Esophagus muscularis mucosa (tissue), 4 donors: Measurements from ENCODE around the gene PTPRD. TPM values are rescaled to one million over a fixed set of nuclear protein-coding genes. Genes with fewer than 3 reads are reported as not detected.

ENCODE experiments used
- DNase-seq: peaks from one replicate; pipeline ENCODE4 v3.0.0-alpha.2; 2017; ENCODE audit errors: extremely low spot score
- H3K27ac ChIP-seq, 4 donors: fragments of 200-600 bp; sonication (generic); replicated peaks in 1 of 4; 1 replicate in 3 of 4; 2 replicates in 1 of 4; pipeline ENCODE4 v1.5.1; 2016 to 2019; ENCODE audit warnings: mild to moderate bottlenecking in 1 of 4
- H3K27me3 ChIP-seq, 4 donors: fragments of 200-600 bp; sonication (generic); one replicate each; pipeline versions ENCODE4 v1.5.1 to v1.6.0; 2016 to 2019
- H3K36me3 ChIP-seq, 4 donors: fragments of 200-600 bp; sonication (generic); one replicate each; pipeline ENCODE4 v1.5.1; 2016 to 2019
- H3K4me1 ChIP-seq, 4 donors: fragments of 200-600 bp; sonication (generic); one replicate each; pipeline ENCODE4 v1.5.1; 2016 to 2019
- H3K4me3 ChIP-seq, 4 donors: fragments of 200-600 bp; sonication (generic); 1 replicate in 2 of 4; 2 replicates in 2 of 4; pipeline ENCODE4 v1.5.1; 2016 to 2019; ENCODE audit warnings: mild to moderate bottlenecking in 4 of 4, moderate library complexity in 1 of 4
- H3K9me3 ChIP-seq, 4 donors: fragments of 200-600 bp; sonication (generic); 1 replicate in 3 of 4; 2 replicates in 1 of 4; pipeline ENCODE4 v1.5.1; 2016 to 2019
- EP300 ChIP-seq: sonication (generic); formaldehyde crosslinking; IDR thresholded peaks from one replicate; pipeline ENCODE4 v1.6.1; 2017; ENCODE audit warnings: antibody characterized with exemption
- POLR2A ChIP-seq: fragments of 450-650 bp; IDR thresholded peaks from one replicate; pipeline ENCODE4 v1.6.1; 2017; ENCODE audit warnings: antibody characterized with exemption, moderate library complexity, mild to moderate bottlenecking, low read depth
- POLR2AphosphoS5 ChIP-seq, 2 donors: sonication (generic); formaldehyde crosslinking; IDR thresholded peaks; one replicate each; pipeline ENCODE4 v1.6.1; 2017; ENCODE audit warnings: antibody characterized with exemption in 2 of 2
- WGBS: methylation state at CpG from one replicate; pipeline ENCODE4 v1.1.5; 2018; 5-methylcytosine and 5-hydroxymethylcytosine counted together
- intact Hi-C: fragments of 100-400 bp; cut with DNase I; formaldehyde crosslinking; loops from one replicate; pipeline ENCODE4 v1.15.1; 2023
- total RNA-seq, 4 donors: library from RNA; depleted of rRNA; stranded (reverse); fragments of >200 nt; gene quantifications; one replicate each; pipeline versions ENCODE4 v1.1.0 to v1.2.1, GENCODE V29; 2016
- TF ChIP-seq, protein P1 (sequence below), 3 experiments: fragments of 200-600 bp in 2 of 3; fragments of 450-650 bp in 1 of 3; sonication (generic) in 2 of 3; IDR thresholded peaks; one replicate each; pipeline ENCODE4 v1.5.1; 2017 to 2019; ENCODE audit warnings: antibody characterized with exemption in 3 of 3, mild to moderate bottlenecking in 2 of 3, moderate library complexity in 1 of 3

The PTPRD gene
- total RNA-seq, 4 donors from 2014 or later: 4.1 to 6.6 (median 5.0) TPM

DNA sequence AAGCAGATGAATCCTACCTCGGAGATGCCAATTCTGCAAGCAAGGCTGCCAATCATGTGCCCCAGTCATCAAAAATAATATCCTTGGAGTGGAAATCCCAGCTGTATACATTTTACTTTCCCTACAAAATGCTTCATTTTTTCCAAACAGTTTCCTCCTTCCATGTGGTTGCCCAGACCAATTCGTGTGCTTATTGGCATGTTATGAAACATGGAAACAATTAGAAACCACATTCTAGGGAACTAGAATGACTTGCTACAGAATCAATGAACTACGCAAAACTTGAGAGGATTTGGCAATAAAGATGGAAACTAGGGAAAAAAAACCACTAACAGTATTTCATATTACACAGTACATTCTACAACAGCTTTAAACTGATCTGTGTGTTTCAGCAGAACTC is 2228.7 kb downstream of the PTPRD start:
- Histone ChIP-seq H3K4me1 (no peaks in the 10 kb centered on the region), H3K36me3 (no peaks in the 10 kb centered on the region), H3K27me3 (no peaks in the 10 kb centered on the region), H3K27ac (no peak overlapping the region), H3K9me3 (no peaks in the 10 kb centered on the region), H3K4me3 (no peak overlapping the region)
- DNase-seq: no peak
- intact Hi-C loops: no loop called here
- TF ChIP-seq EP300 (no peak), POLR2AphosphoS5 (IDR thresholded peaks at IDR 0.05) (no peak), POLR2A (no peak)
- TF ChIP-seq, protein P1, sequence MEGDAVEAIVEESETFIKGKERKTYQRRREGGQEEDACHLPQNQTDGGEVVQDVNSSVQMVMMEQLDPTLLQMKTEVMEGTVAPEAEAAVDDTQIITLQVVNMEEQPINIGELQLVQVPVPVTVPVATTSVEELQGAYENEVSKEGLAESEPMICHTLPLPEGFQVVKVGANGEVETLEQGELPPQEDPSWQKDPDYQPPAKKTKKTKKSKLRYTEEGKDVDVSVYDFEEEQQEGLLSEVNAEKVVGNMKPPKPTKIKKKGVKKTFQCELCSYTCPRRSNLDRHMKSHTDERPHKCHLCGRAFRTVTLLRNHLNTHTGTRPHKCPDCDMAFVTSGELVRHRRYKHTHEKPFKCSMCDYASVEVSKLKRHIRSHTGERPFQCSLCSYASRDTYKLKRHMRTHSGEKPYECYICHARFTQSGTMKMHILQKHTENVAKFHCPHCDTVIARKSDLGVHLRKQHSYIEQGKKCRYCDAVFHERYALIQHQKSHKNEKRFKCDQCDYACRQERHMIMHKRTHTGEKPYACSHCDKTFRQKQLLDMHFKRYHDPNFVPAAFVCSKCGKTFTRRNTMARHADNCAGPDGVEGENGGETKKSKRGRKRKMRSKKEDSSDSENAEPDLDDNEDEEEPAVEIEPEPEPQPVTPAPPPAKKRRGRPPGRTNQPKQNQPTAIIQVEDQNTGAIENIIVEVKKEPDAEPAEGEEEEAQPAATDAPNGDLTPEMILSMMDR (IDR thresholded peaks at IDR 0.05): no peak
- 77% methylated on average over 3 of the region's 3 CpGs for WGBS

DNA sequence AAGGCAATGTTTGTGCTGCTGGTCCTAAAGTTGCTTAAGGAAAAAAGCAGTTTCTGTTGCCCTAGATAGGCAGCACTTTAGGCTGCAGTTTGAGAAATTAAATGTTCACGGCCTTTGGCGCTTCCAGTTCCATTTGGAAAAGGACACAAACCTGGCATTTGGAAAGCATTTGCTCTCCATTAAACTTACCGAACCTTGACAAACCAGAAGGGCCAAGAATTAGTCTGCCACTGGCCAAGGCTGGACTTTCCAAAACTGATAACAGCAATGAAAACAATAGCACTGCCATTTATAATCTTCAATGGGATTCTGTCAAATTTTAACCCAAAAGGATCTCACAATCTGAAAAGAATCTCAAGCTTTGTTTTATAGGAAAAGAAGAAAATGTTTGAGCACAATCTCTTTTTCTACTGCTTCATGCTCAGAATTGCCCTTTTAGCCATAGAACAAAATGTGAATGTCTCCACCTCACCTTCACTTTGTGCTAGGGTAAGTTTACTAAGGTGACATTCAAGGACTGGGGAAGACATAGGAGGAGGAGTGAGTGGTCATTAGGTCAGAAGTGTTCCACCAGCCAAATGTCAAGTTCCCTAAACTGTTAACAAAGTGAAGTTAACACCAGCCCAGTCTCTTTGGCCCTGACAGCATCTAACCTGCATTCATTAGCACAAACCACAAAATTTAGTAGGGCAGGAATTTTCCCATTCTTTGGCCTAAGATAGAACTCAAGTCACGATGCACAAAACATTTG is 2229.8 kb downstream of the PTPRD start:
- no peak for TF ChIP-seq POLR2AphosphoS5 (IDR thresholded peaks at IDR 0.05)
- TF ChIP-seq POLR2A: no peak
- TF ChIP-seq, protein P1 (IDR thresholded peaks at IDR 0.05): no peak
- no peaks in the 10 kb centered on the region for H3K36me3 ChIP-seq
- H3K4me3 ChIP-seq: no peak overlapping the region
- H3K27ac ChIP-seq: no peak overlapping the region
- intact Hi-C loops: no loop called here
- H3K27me3 ChIP-seq: no peaks in the 10 kb centered on the region
- no peaks in the 10 kb centered on the region for H3K4me1 ChIP-seq
- H3K9me3 ChIP-seq: no peaks in the 10 kb centered on the region
- no peak for DNase-seq
- WGBS: 76% methylated on average over 4 of the region's 4 CpGs

DNA sequence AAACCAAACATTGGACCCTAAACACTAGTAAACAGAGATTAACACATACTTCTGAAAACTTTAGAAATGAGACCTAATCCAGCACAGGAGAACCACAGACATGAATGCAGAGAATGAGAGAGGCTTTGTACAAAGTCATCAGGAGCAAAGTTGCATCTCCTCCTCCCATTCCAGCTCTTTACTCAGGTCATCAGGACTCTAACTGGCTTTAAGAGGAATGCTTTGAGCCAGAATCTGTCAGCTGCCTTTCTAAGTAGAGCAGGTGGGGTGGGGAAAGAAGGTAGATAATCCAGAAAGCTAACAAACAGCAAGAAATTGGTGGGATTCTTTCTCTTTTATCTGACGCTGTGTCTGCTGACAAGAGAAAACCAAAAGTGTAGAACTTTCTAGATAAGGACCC is 2230.5 kb downstream of the PTPRD start:
- DNase-seq: no peak
- H3K27ac ChIP-seq: no peak overlapping the region
- no peak overlapping the region for H3K4me3 ChIP-seq
- no peaks in the 10 kb centered on the region for H3K36me3 ChIP-seq
- no peaks in the 10 kb centered on the region for H3K27me3 ChIP-seq
- 83% methylated on average over 1 of the region's 1 CpG for WGBS
- no peaks in the 10 kb centered on the region for H3K9me3 ChIP-seq
- no peaks in the 10 kb centered on the region for H3K4me1 ChIP-seq
- intact Hi-C loops: no loop called here
- TF ChIP-seq POLR2A (no peak), POLR2AphosphoS5 (IDR thresholded peaks at IDR 0.05) (no peak), EP300 (no peak)
- TF ChIP-seq, protein P1 (IDR thresholded peaks at IDR 0.05): no peak

DNA sequence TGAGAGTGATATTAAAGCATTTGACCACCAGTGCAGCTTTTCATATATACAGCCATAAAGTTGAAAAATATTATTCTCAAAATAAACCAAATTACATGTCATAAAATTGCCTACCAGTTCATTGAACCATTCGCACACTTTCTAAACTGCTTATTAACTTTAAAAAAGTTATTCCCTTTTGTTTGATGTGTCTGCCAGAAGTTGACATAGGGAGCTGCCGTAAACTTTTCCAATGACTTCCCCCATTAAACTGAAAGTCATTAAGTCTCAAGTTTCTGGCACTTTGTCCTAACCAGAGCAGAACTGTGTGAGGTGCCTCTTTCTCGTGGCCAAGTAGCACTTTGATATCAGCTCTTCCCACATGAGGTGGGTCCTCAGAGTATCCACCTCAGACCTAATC is 2231.2 kb downstream of the PTPRD start:
- H3K36me3 ChIP-seq: no peaks in the 10 kb centered on the region
- H3K4me3 ChIP-seq: no peak overlapping the region
- no peak for TF ChIP-seq POLR2AphosphoS5 (IDR thresholded peaks at IDR 0.05)
- TF ChIP-seq, protein P1 (IDR thresholded peaks at IDR 0.05): no peak
- no peak for TF ChIP-seq POLR2A
- TF ChIP-seq EP300: no peak
- DNase-seq: no peak
- WGBS: 80% methylated on average over 3 of the region's 3 CpGs
- no peak overlapping the region for H3K27ac ChIP-seq
- no peaks in the 10 kb centered on the region for H3K4me1 ChIP-seq
- H3K27me3 ChIP-seq: no peaks in the 10 kb centered on the region
- intact Hi-C loops: no loop called here
- no peaks in the 10 kb centered on the region for H3K9me3 ChIP-seq

DNA sequence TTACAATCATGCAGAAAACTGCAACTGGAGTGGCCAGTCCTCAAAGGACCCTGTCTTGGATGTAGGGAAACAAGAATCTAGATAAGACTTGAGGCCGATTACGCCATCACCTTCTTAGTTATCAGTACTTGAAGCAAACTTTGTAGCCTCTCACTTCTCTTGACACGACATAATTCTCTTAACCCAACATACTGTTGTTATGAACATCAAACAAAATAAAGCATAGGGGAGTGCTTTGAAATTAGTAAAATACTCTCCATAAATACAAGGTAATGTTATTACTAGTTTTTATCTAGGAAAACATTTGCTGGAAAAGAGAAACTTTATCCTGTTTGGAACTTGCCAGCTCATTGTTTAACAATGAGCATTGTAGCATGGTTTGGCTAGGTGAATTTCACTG is 2238.3 kb downstream of the PTPRD start:
- TF ChIP-seq EP300 (no peak), POLR2AphosphoS5 (IDR thresholded peaks at IDR 0.05) (no peak), POLR2A (no peak)
- TF ChIP-seq, protein P1 (IDR thresholded peaks at IDR 0.05): no peak
- no peaks in the 10 kb centered on the region for H3K4me1 ChIP-seq

More for the DNA sequence above, 2238.3 kb downstream of the PTPRD start:
- Histone ChIP-seq H3K27ac (no peak overlapping the region), H3K4me3 (no peak overlapping the region), H3K36me3 (no peaks in the 10 kb centered on the region), H3K9me3 (no peaks in the 10 kb centered on the region), H3K27me3 (no peaks in the 10 kb centered on the region)
- no peak for DNase-seq
- intact Hi-C loops: no loop called here
- 92% methylated on average over 3 of the region's 3 CpGs for WGBS
